Astrocyte of the cerebellum (primary cell): Measurements from ENCODE around the gene SGMS1.

Source experiments
- DNase-seq: peaks from one replicate; pipeline ENCODE4 v3.0.0-alpha.2; 2011; ENCODE audit warnings: low read depth
- H3K4me3 ChIP-seq: 2 replicates; pipeline ENCODE4 v1.5.1; 2011; ENCODE audit warnings: mild to moderate bottlenecking, low read depth, low read length, moderate library complexity
- CTCF ChIP-seq: IDR thresholded peaks from 2 replicates; pipeline ENCODE4 v1.5.1; 2012; ENCODE audit warnings: low read length, low read depth, moderate library complexity, mild to moderate bottlenecking; ENCODE audit errors: missing control alignments
- in situ Hi-C: cut with HindIII; loops from 2 replicates; pipeline ENCODE4 v1.10.0; 2017; ENCODE audit warnings: low sequenced_read_pairs

The SGMS1 gene

GRCh38 chr10:50471583-50471975, 152.2 kb downstream of the SGMS1 start:
- in situ Hi-C loops, result no loop called here
- H3K4me3 ChIP-seq, result no peak overlapping the region

GRCh38 chr10:50470798-50471582, 152.8 kb downstream of the SGMS1 start:
- no peak overlapping the region for H3K4me3 ChIP-seq

More at GRCh38 chr10:50471583-50471975, 152.2 kb downstream of the SGMS1 start:
- no peak for DNase-seq
- TF ChIP-seq CTCF, result no peak

GRCh38 chr10:50470345-50470744, 153.4 kb downstream of the SGMS1 start:
- H3K4me3 ChIP-seq, result no peak overlapping the region
- TF ChIP-seq CTCF, result no peak
- in situ Hi-C loops, result no loop called here
- DNase-seq, result no peak

More at GRCh38 chr10:50470798-50471582, 152.8 kb downstream of the SGMS1 start:
- DNase-seq, result peak; percentile 72
- TF ChIP-seq CTCF, result no peak
- in situ Hi-C loops, result no loop called here

- DNase-seq, result no peak
- no peak overlapping the region for H3K4me3 ChIP-seq
Observed at GRCh38 chr10:50469778-50470193, 154.0 kb downstream of the SGMS1 start.

GRCh38 chr10:50469288-50469687, 154.5 kb downstream of the SGMS1 start:
- DNase-seq, result peak; percentile 11
- TF ChIP-seq CTCF, result no peak
- H3K4me3 ChIP-seq, result no peak overlapping the region
- in situ Hi-C loops, result no loop called here

More at GRCh38 chr10:50469778-50470193, 154.0 kb downstream of the SGMS1 start:
- in situ Hi-C loops, result no loop called here
- TF ChIP-seq CTCF, result no peak

- in situ Hi-C loops, result no loop called here
- no peak overlapping the region for H3K4me3 ChIP-seq
- no peak for DNase-seq
- no peak for TF ChIP-seq CTCF
Observed at GRCh38 chr10:50467209-50467608, 156.5 kb downstream of the SGMS1 start.
